Activated B cell treated with CpG ODN at 0.5 μM for 24 hours (primary cell): ENCODE measurements around the gene TTLL8. TPM values are rescaled to one million over a fixed set of nuclear protein-coding genes. Genes with fewer than 3 reads are reported as not detected.

Source experiments
- ATAC-seq: fragments of 200-7000 bp; cut with Tn5 transposase; one replicate; pipeline ENCODE4 v1.10.0; 2021; ENCODE audit warnings: low read depth, mild to moderate bottlenecking, moderate library complexity
- CTCF ChIA-PET: fragments of 350-600 bp; sonication (Branson Sonifier 250); formaldehyde crosslinking; loops from one replicate; lab custom pipeline; 2021; ENCODE audit warnings: antibody characterized with exemption; lab: Charles Lee
- POLR2A ChIA-PET: fragments of 350-600 bp; sonication (Branson Sonifier 250); formaldehyde crosslinking; loops from one replicate; lab custom pipeline; 2021; ENCODE audit warnings: antibody characterized with exemption; lab: Charles Lee
- DNase-seq: peaks from one replicate; pipeline ENCODE4 v3.0.0; 2022
- H3K27ac Mint-ChIP-seq: one replicate; pipeline ENCODE4 v1.8.0; 2020; ENCODE audit warnings: mixed read lengths
- H3K27me3 Mint-ChIP-seq: one replicate; pipeline ENCODE4 v1.8.0; 2021; ENCODE audit warnings: mixed read lengths
- H3K36me3 Mint-ChIP-seq: one replicate; pipeline ENCODE4 v1.8.0; 2021; ENCODE audit warnings: low read depth, mixed read lengths
- H3K4me1 Mint-ChIP-seq: one replicate; pipeline ENCODE4 v1.8.0; 2021; ENCODE audit warnings: mixed read lengths
- H3K4me3 Mint-ChIP-seq: one replicate; pipeline ENCODE4 v1.8.0; 2020; ENCODE audit warnings: mild to moderate bottlenecking, mixed read lengths
- H3K9me3 Mint-ChIP-seq: one replicate; pipeline ENCODE4 v1.8.0; 2020; ENCODE audit warnings: mixed read lengths
- intact Hi-C: fragments of 100-400 bp; cut with micrococcal nuclease; formaldehyde crosslinking; loops from one replicate; pipeline ENCODE4 v1.15.1; 2024
- total RNA-seq: library from RNA; stranded (reverse); gene quantifications from 2 replicates; pipeline ENCODE4 v1.2.3, GENCODE V29; 2022
- TF ChIP-seq, protein P1 (sequence below): fragments of 200-600 bp; IDR thresholded peaks from one replicate; pipeline ENCODE4 v1.8.0; 2022; ENCODE audit warnings: antibody characterized with exemption, mild to moderate bottlenecking

The TTLL8 gene
- total RNA-seq, 1 donor from 2014 or later, result not detected

DNA sequence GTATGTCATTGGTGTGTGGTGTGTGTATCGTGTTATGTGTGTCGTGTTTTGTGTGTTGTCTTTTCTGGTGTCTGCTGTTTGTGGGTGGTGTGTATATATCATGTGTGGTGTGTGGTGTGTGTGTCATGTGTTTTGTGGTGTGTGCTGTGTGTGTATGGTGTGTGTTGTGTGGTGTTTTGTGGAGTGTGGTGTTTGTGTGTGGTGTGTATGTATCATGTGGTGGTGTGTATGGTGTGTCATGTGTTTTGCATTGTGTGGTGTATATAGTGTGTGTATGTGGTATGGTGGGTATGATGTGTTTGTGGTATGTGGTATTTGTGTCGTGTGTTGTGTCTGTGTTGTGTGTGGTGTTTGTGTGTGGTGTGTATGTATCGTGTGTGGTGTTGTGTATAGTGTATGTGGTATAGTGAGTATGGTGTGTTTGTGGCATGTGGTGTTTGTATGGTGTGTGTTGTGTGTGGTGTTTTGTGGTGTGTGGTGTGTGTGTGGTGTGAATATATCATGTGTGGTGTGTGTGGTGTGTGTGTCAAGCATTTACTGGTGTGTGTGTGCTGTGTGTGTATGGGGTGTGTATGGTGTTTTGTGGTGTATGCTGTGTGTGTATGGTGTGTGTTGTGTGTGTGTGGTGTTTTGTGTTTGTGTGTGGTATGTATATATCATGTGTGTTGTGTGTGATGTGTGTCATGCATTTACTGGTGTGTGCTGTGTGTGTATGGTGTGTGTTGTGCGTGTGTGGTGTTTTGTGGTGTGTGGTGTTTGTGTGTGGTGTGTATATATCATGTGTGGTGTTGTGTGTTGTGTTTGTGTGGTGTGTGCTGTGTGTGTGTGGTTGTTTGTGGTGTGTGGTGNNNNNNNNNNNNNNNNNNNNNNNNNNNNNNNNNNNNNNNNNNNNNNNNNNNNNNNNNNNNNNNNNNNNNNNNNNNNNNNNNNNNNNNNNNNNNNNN, 84.8 kb downstream of the TTLL8 start:
- ATAC-seq (no peak), DNase-seq (no peak)
- CTCF ChIA-PET, result no interaction called here
- POLR2A ChIA-PET, result no interaction called here
- intact Hi-C loops, result no loop called here
- TF ChIP-seq, protein P1, sequence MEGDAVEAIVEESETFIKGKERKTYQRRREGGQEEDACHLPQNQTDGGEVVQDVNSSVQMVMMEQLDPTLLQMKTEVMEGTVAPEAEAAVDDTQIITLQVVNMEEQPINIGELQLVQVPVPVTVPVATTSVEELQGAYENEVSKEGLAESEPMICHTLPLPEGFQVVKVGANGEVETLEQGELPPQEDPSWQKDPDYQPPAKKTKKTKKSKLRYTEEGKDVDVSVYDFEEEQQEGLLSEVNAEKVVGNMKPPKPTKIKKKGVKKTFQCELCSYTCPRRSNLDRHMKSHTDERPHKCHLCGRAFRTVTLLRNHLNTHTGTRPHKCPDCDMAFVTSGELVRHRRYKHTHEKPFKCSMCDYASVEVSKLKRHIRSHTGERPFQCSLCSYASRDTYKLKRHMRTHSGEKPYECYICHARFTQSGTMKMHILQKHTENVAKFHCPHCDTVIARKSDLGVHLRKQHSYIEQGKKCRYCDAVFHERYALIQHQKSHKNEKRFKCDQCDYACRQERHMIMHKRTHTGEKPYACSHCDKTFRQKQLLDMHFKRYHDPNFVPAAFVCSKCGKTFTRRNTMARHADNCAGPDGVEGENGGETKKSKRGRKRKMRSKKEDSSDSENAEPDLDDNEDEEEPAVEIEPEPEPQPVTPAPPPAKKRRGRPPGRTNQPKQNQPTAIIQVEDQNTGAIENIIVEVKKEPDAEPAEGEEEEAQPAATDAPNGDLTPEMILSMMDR, result no peak
- Mint-ChIP-seq H3K9me3 (no peaks in the 10 kb centered on the region), H3K4me3 (no peak overlapping the region), H3K27me3 (no peaks in the 10 kb centered on the region), H3K36me3 (no peaks in the 10 kb centered on the region), H3K27ac (no peak overlapping the region), H3K4me1 (peaks cover 33% of the 10 kb centered on the region)

DNA sequence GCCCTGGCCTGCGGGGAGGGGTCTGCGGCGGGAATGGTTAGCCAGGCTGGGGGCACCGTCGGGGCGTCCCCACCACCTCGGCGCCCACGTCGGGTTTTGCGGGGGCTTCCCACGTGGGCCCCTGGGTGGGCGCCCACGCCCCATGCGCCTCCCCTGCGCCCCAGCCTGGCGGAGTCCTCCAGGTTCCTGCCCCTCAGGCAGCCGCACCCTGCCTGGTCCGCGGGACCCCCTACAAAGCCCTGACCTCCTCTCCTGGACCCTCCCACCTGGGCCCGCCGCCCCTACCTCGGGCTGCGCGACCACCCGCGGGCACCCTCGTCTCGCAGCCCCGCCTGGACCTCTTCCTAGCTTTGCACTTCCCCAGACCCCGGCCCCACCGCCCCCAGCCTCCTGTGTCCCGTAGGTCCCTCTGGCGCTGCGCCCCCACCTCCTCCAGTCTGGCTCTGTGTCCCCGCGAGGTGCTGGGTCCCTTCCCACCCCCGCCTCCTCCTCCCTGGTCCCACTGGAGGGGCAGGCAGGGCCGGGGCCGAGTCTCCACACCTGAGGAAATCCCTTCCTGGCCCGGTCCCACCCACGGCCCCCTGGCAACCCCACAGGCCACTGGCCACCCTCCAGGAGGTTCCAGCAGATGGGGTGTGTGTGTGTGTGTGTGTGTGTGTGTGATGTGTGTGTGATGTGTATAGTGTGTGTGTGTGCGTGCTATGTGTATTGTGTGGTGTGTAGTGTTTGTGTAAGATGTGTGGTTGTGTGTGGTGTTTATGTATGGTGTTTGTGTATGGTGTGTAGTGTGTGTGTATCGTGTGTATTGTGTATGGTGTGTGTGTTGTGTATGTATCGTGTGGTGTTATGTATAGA, 85.7 kb downstream of the TTLL8 start:
- H3K4me3 Mint-ChIP-seq, result no peak overlapping the region
- no peak for ATAC-seq
- CTCF ChIA-PET, result no interaction called here
- no peaks in the 10 kb centered on the region for H3K9me3 Mint-ChIP-seq
- peak; percentile 25 for DNase-seq
- H3K4me1 Mint-ChIP-seq, result peaks cover 35% of the 10 kb centered on the region
- POLR2A ChIA-PET, result interaction anchor here (0.6 to 18.9 kb wide), 9 partner anchors 7 to 220 kb away, joined by 3 to 828 read pairs (median 10); partner anchors contain the start of genes IL17REL and PIM3
- no peak overlapping the region for H3K27ac Mint-ChIP-seq
- no peaks in the 10 kb centered on the region for H3K27me3 Mint-ChIP-seq
- TF ChIP-seq, protein P1, result no peak
- intact Hi-C loops, result no loop called here
- no peaks in the 10 kb centered on the region for H3K36me3 Mint-ChIP-seq

GRCh38 chr22:49971232-49972162, 86.6 kb downstream of the TTLL8 start:
- Mint-ChIP-seq H3K36me3 (no peaks in the 10 kb centered on the region), H3K27ac (peak overlapping the region; percentile 85), H3K4me1 (peaks cover 36% of the 10 kb centered on the region), H3K27me3 (no peaks in the 10 kb centered on the region), H3K9me3 (no peaks in the 10 kb centered on the region), H3K4me3 (peak overlapping the region; percentile 80)
- ChIA-PET POLR2A (interaction anchor here (0.5 to 18.9 kb wide), 17 partner anchors 8 to 644 kb away, joined by 3 to 828 read pairs (median 7); partner anchors contain the start of genes IL17REL and PIM3), CTCF (no interaction called here)
- DNase-seq, result peak; percentile 46
- peak; percentile 20 for ATAC-seq
- TF ChIP-seq, protein P1, result no peak
- intact Hi-C loops, result loop anchor here (2.0 kb wide), 2 partner anchors 35 to 219 kb away; no protein-coding TSS in a partner anchor

- Mint-ChIP-seq H3K27me3 (no peaks in the 10 kb centered on the region), H3K27ac (peak overlapping the region; percentile 85), H3K9me3 (no peaks in the 10 kb centered on the region), H3K4me3 (peak overlapping the region; percentile 80), H3K36me3 (peaks cover 2% of the 10 kb centered on the region), H3K4me1 (peaks cover 38% of the 10 kb centered on the region)
- TF ChIP-seq, protein P1, result no peak
- ATAC-seq, result peak; percentile 89
- ChIA-PET POLR2A (interaction anchor here (0.5 to 18.9 kb wide), 15 partner anchors 9 to 644 kb away, joined by 3 to 828 read pairs (median 8); partner anchors contain the start of genes IL17REL and PIM3), CTCF (no interaction called here)
- DNase-seq, result peak; percentile 81
- intact Hi-C loops, result loop anchor here (2.0 kb wide), 2 partner anchors 34 to 220 kb away; no protein-coding TSS in a partner anchor
These were observed 87.4 kb downstream of the TTLL8 start for GRCh38 chr22:49970528-49971231.
